GM10248 (cell line): ENCODE results near the gene TBC1D30.

Source experiments
- CTCF ChIA-PET: fragments of 300-600 bp; sonication (Branson Sonifier 250); formaldehyde crosslinking; extraction: SDS; loops from one replicate; lab custom pipeline; 2021; ENCODE audit warnings: antibody characterized with exemption; lab: Yijun Ruan, JAX
- POLR2A ChIA-PET: fragments of 350-650 bp; sonication (Branson Sonifier 250); formaldehyde crosslinking; extraction: SDS; loops from one replicate; lab custom pipeline; 2020; ENCODE audit warnings: antibody characterized with exemption; lab: Yijun Ruan, JAX
- DNase-seq: peaks from one replicate; pipeline ENCODE4 v3.0.0; 2012; ENCODE audit errors: extremely low spot score
- CTCF ChIP-seq: IDR thresholded peaks from 2 replicates; pipeline ENCODE4 v1.5.1; 2012; ENCODE audit warnings: mild to moderate bottlenecking, low read depth; ENCODE audit errors: extremely low read depth, missing control alignments, control extremely low read depth

The TBC1D30 gene

DNA sequence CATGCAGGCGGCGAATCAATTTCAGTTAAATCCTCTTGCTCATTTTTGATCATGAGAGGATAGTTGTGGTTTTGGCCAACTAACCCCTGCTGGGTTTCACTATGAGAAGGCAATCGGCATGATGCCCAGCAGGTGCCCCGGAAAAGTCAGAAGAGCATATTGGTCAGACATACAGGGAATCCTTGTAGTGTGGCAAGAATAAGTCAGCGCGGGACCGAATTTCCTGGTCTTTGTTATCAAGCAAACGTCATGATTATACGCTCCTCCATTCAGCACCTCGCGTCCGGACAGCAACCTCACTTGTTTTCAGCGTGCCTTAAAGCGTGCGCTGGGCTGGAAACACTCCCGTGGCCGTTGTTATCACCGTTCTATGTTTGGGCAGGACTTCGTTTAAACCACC is 1.8 kb downstream of the TBC1D30 start:
- no peak for TF ChIP-seq CTCF
- ChIA-PET CTCF (interaction anchor here (1.2 kb wide), 1 partner anchor 17 kb away, joined by 3 read pairs; no protein-coding TSS in a partner anchor), POLR2A (no interaction called here)
- DNase-seq, result peak; percentile 50

DNA sequence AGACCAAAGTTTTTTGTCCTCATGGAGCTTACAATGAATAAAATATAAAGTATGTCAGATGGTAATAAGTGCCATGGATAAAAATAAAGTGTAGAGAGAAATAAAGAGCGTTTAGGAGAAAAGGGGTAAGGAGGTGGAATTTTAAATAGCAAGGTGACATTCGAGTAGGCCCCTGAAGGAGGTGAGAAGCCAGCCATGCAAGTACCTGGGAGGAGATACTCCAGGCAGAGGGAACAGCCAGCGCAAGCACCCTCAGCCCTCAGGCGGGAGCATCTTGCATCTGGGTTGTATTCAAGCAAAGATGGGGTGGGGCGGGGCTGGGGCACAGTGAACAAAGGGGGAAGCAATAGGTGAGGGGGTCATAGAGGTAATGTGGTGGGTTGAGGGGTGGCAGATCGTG is 4.3 kb downstream of the TBC1D30 start:
- POLR2A ChIA-PET, result no interaction called here
- CTCF ChIA-PET, result interaction anchor here (1.0 to 1.2 kb wide), 2 partner anchors 11 to 33 kb away, joined by 4 read pairs; no protein-coding TSS in a partner anchor
- no peak for TF ChIP-seq CTCF
- DNase-seq, result no peak

DNA sequence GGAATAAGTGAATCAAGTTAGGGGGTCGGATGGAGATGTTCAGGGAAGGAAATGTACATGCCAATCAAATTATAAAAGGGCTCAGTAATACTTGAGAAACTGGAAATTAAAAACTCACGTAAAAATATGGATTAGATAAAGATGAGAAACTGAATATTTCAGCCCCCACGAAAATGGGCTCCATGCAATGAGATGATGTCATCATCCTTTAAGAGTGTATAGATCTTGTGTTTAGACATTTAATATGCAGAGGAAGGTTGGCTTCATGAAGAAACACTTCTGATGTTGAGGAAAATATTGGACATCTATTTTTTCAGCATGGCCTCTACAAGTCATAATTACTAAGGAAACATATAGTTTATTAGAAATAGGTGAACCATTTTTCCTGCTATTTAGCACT is 9.5 kb downstream of the TBC1D30 start:
- ChIA-PET CTCF (interaction anchor here (1.2 kb wide), 2 partner anchors 23 to 32 kb away, joined by 3 to 4 read pairs; no protein-coding TSS in a partner anchor), POLR2A (no interaction called here)

DNA sequence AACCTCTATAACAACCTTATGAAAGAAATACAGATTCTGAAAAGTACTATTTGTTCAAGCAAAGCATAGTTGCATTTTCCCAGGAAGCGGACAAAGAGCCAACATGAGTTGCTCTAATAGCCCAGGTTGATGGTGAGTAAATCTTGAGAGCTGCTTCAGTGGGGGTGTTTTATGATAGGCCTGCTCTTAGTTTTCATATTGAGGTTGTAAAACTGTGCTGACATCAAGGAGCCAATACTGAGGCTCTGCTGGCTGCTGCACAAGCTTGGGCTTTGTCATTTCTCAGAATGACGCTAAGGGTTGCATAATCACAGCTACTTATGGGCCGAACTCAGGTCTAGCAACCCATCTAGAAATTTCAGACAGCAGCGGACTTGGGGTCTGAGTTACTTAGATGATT is 11.5 kb downstream of the TBC1D30 start:
- POLR2A ChIA-PET, result interaction anchor here (0.6 kb wide), 1 partner anchor 169 kb away, joined by 4 read pairs; no protein-coding TSS in a partner anchor

More for the DNA sequence above, 9.5 kb downstream of the TBC1D30 start:
- no peak for DNase-seq
- TF ChIP-seq CTCF, result no peak

GRCh38 chr12:64836856-64837255 is 12.4 kb downstream of the TBC1D30 start:
- no peak for TF ChIP-seq CTCF
- POLR2A ChIA-PET, result no interaction called here
- CTCF ChIA-PET, result interaction anchor here (1.0 to 1.9 kb wide), 7 partner anchors 19 to 287 kb away, joined by 3 to 8 read pairs (median 4); no protein-coding TSS in a partner anchor
- no peak for DNase-seq

More for the DNA sequence above, 11.5 kb downstream of the TBC1D30 start:
- no peak for TF ChIP-seq CTCF
- CTCF ChIA-PET, result interaction anchor here (1.0 to 1.9 kb wide), 5 partner anchors 21 to 40 kb away, joined by 3 to 8 read pairs (median 4); no protein-coding TSS in a partner anchor
- DNase-seq, result no peak

- no peak for TF ChIP-seq CTCF
- ChIA-PET CTCF (interaction anchor here (1.1 to 1.9 kb wide), 5 partner anchors 18 to 288 kb away, joined by 3 to 8 read pairs (median 4); no protein-coding TSS in a partner anchor), POLR2A (no interaction called here)
- DNase-seq, result no peak
Measured at GRCh38 chr12:64837427-64837826, 13.0 kb downstream of the TBC1D30 start.

- no peak for DNase-seq
- TF ChIP-seq CTCF, result no peak
- POLR2A ChIA-PET, result no interaction called here
- CTCF ChIA-PET, result interaction anchor here (1.3 to 1.7 kb wide), 5 partner anchors 11 to 51 kb away, joined by 3 to 4 read pairs (median 4); no protein-coding TSS in a partner anchor
Measured at GRCh38 chr12:64840119-64840518, 15.7 kb downstream of the TBC1D30 start.
